Activated CD8-positive, alpha-beta memory T cell treated with anti-CD3 and anti-CD28 coated beads, Interleukin-2, amount 10 ng/mL, durations not matched to agents 7 days and 5 days (primary cell): Measurements from ENCODE around the gene TMEM231. TPM values are rescaled to one million over a fixed set of nuclear protein-coding genes. Genes with fewer than 3 reads are reported as not detected.
A peak's percentile ranks its signal among the peaks of the same experiment; 100 is the strongest.

Experiments used
- ATAC-seq: fragments of 150-1000 bp; cut with Tn5 transposase; one replicate; pipeline ENCODE4 v1.10.0; 2021; ENCODE audit warnings: moderate library complexity
- CTCF ChIA-PET: fragments of 350-600 bp; sonication (Branson Sonifier 250); formaldehyde crosslinking; loops from one replicate; lab custom pipeline; 2021; ENCODE audit warnings: antibody characterized with exemption; lab: Charles Lee
- DNase-seq: peaks from one replicate; pipeline ENCODE4 v3.0.0-alpha.2; 2020
- H3K27ac Mint-ChIP-seq: one replicate; pipeline ENCODE4 v1.8.0; 2021; ENCODE audit warnings: mild to moderate bottlenecking, mixed read lengths
- H3K27me3 Mint-ChIP-seq: one replicate; pipeline ENCODE4 v1.8.0; 2021; ENCODE audit warnings: mixed read lengths
- H3K36me3 Mint-ChIP-seq: one replicate; pipeline ENCODE4 v1.8.0; 2021; ENCODE audit warnings: mild to moderate bottlenecking, mixed read lengths
- H3K4me1 Mint-ChIP-seq: one replicate; pipeline ENCODE4 v1.8.0; 2021; ENCODE audit warnings: mixed read lengths
- H3K4me3 Mint-ChIP-seq: one replicate; pipeline ENCODE4 v1.8.0; 2021; ENCODE audit warnings: mild to moderate bottlenecking, moderate library complexity, mixed read lengths
- H3K9me3 Mint-ChIP-seq: one replicate; pipeline ENCODE4 v1.8.0; 2022; ENCODE audit warnings: low read depth, mixed read lengths
- total RNA-seq, 2 experiments: library from RNA; stranded (reverse); gene quantifications; one replicate each; pipeline ENCODE4 v1.2.3, GENCODE V29; 2021

Gene TMEM231
- total RNA-seq, 2 experiments from 2014 or later = 2.9 to 3.2 TPM

DNA sequence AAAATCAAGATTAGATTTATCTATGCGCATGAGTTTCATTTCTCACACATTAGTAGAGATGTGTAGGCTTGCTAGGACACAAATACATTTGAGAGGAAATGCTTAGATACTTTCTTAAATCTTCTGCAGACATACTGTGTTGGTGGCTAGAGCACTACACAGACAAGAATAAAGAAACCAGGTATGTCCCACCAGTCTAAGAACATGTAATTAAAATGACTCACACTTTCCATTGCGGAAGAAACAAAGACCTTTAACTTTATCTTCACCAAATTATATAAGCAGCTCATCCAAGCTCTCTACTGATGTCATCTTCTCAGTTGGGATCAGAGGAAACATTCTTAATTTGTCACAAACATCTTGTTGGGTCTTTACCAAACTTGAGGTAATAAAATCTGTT lies 22.7 kb upstream of the TMEM231 start:
- H3K27me3 Mint-ChIP-seq = no peaks in the 10 kb centered on the region
- ATAC-seq = no peak
- peaks cover 34% of the 10 kb centered on the region for H3K36me3 Mint-ChIP-seq
- CTCF ChIA-PET = no interaction called here
- no peak overlapping the region for H3K27ac Mint-ChIP-seq
- DNase-seq = no peak
- H3K9me3 Mint-ChIP-seq = no peaks in the 10 kb centered on the region
- H3K4me1 Mint-ChIP-seq = peaks cover 17% of the 10 kb centered on the region
- no peak overlapping the region for H3K4me3 Mint-ChIP-seq

- H3K4me3 Mint-ChIP-seq = no peak overlapping the region
- no peak for ATAC-seq
- CTCF ChIA-PET = no interaction called here
- no peak for DNase-seq
- H3K27me3 Mint-ChIP-seq = no peaks in the 10 kb centered on the region
- peaks cover 38% of the 10 kb centered on the region for H3K36me3 Mint-ChIP-seq
- H3K9me3 Mint-ChIP-seq = no peaks in the 10 kb centered on the region
- peaks cover 17% of the 10 kb centered on the region for H3K4me1 Mint-ChIP-seq
- H3K27ac Mint-ChIP-seq = no peak overlapping the region
Measured at GRCh38 chr16:75578212-75578611, 22.2 kb upstream of the TMEM231 start.

DNA sequence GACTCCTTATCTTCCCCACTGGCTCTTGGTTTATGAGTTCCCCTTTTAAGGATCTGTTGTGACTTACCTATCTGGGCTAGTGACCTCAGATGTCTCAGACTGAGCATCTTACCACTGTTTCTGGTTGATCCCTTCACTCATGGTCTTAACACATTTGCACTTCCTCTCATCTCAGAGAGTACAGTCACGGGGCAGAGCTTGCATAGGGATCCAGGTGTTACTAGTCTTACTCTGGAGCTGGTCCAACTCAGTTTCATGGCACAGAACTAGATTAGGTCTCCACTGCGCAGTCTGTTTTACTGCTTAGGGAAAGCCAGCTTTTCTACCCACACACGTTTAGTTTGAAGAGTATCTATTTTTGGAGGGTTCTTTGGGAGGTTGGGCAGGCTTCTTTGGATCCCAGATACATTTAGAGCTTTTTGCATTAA lies 20.3 kb upstream of the TMEM231 start:
- no peaks in the 10 kb centered on the region for H3K27me3 Mint-ChIP-seq
- H3K9me3 Mint-ChIP-seq = no peaks in the 10 kb centered on the region
- H3K27ac Mint-ChIP-seq = no peak overlapping the region
- ATAC-seq = no peak
- DNase-seq = no peak
- no peak overlapping the region for H3K4me3 Mint-ChIP-seq
- peaks cover 17% of the 10 kb centered on the region for H3K4me1 Mint-ChIP-seq
- CTCF ChIA-PET = interaction anchor here (0.6 kb wide), 1 partner anchor 1646 kb away, joined by 4 read pairs; no protein-coding TSS in a partner anchor
- H3K36me3 Mint-ChIP-seq = peaks cover 44% of the 10 kb centered on the region

- no peak for DNase-seq
- peaks cover 46% of the 10 kb centered on the region for H3K36me3 Mint-ChIP-seq
- H3K4me3 Mint-ChIP-seq = no peak overlapping the region
- no peaks in the 10 kb centered on the region for H3K27me3 Mint-ChIP-seq
- CTCF ChIA-PET = no interaction called here
- peaks cover 17% of the 10 kb centered on the region for H3K4me1 Mint-ChIP-seq
- no peaks in the 10 kb centered on the region for H3K9me3 Mint-ChIP-seq
- H3K27ac Mint-ChIP-seq = no peak overlapping the region
- ATAC-seq = no peak
Measured at GRCh38 chr16:75575958-75576357, 19.9 kb upstream of the TMEM231 start.

- no peaks in the 10 kb centered on the region for H3K27me3 Mint-ChIP-seq
- no peak for DNase-seq
- peaks cover 17% of the 10 kb centered on the region for H3K4me1 Mint-ChIP-seq
- CTCF ChIA-PET = no interaction called here
- H3K4me3 Mint-ChIP-seq = no peak overlapping the region
- H3K27ac Mint-ChIP-seq = no peak overlapping the region
- H3K36me3 Mint-ChIP-seq = peaks cover 39% of the 10 kb centered on the region
- no peak for ATAC-seq
- H3K9me3 Mint-ChIP-seq = no peaks in the 10 kb centered on the region
Measured at GRCh38 chr16:75573955-75574354, 17.9 kb upstream of the TMEM231 start.

DNA sequence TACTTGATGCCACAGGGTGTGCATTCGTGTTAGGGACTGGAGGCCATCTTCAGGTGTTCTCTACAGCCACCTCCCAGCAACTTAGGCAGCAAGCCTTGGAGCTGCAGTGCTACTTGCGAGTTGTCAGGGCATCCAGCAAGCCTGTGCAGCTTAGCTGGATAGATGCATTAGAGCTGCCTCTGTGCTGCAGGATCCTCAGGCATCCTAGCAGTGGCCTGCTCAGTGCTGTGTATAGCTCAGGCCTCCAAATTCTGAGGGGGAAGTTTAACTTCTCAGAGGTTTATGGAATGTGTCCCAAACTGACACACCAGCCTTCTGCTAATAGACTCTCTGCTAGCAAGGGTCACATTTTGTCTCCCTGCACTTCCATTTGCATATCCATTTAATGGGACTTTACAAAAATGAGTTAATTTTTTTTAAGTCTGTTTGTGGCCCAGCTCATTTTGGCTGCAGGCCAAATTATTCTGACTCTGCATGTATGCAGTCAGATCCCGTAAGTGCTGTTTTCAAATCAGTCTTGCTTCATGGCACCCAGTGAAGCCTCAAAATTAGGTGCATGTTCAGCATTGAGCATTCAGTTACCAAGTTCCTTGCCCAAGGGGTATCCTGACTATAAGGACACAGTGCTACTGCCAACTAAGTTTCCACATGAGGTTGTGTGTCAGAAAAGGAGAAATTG lies 17.0 kb upstream of the TMEM231 start:
- no peak overlapping the region for H3K4me3 Mint-ChIP-seq
- H3K27me3 Mint-ChIP-seq = no peaks in the 10 kb centered on the region
- no peak overlapping the region for H3K27ac Mint-ChIP-seq
- no peak for DNase-seq
- H3K36me3 Mint-ChIP-seq = peaks cover 40% of the 10 kb centered on the region
- H3K9me3 Mint-ChIP-seq = no peaks in the 10 kb centered on the region
- ATAC-seq = no peak
- CTCF ChIA-PET = no interaction called here
- H3K4me1 Mint-ChIP-seq = peaks cover 20% of the 10 kb centered on the region

DNA sequence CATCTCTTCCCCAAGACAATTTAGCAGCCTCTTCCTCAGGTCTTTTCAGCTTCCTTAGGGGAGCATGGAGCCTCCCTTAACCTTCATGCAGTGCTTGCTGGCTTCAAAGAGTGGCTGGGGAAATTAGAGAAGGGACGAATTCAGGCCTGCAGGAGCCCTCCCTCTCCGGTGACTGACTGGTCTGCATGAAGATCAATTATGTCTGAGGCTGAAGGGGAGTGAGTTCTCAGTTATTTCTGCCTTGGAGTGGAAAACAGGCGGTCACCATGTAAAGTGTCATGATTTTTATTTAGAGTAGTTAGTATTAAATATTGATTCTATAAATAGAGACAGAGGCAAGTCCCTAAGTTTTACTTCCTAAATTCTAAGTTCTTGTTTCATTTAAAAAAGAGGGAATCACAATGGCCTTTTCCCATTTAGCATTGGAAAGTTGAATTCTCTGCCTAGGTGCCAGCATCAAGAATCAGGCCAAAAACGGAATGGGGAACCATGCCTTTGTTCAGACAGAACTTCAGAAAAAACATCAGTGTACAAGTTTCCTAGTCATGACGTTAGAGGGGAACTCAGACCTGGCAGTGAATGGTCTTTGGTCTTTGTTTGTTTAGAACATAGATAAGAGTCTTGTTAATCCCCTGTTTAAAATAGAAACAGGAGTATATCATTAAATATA lies 14.5 kb upstream of the TMEM231 start:
- no peak overlapping the region for H3K27ac Mint-ChIP-seq
- CTCF ChIA-PET = no interaction called here
- ATAC-seq (no peak), DNase-seq (no peak)
- peaks cover 30% of the 10 kb centered on the region for H3K4me1 Mint-ChIP-seq
- peaks cover 33% of the 10 kb centered on the region for H3K36me3 Mint-ChIP-seq
- H3K27me3 Mint-ChIP-seq = no peaks in the 10 kb centered on the region
- no peaks in the 10 kb centered on the region for H3K9me3 Mint-ChIP-seq
- H3K4me3 Mint-ChIP-seq = no peak overlapping the region

GRCh38 chr16:75567911-75568310 lies 11.9 kb upstream of the TMEM231 start:
- Mint-ChIP-seq H3K4me1 (peaks cover 38% of the 10 kb centered on the region), H3K9me3 (no peaks in the 10 kb centered on the region), H3K27me3 (peaks cover 9% of the 10 kb centered on the region), H3K4me3 (peak overlapping the region; percentile 89), H3K36me3 (peaks cover 22% of the 10 kb centered on the region), H3K27ac (no peak overlapping the region)
- CTCF ChIA-PET = interaction anchor here (0.9 to 1.7 kb wide), 3 partner anchors 48 to 55 kb away, joined by 3 to 6 read pairs (median 5); partner anchors contain the start of gene ADAT1
- ATAC-seq = no peak
- no peak for DNase-seq

- DNase-seq (peak; percentile 51), ATAC-seq (peak; percentile 24)
- Mint-ChIP-seq H3K27me3 (peaks cover 15% of the 10 kb centered on the region), H3K4me3 (peak overlapping the region; percentile 89), H3K4me1 (peaks cover 38% of the 10 kb centered on the region), H3K27ac (peak overlapping the region; percentile 66), H3K36me3 (peaks cover 18% of the 10 kb centered on the region), H3K9me3 (no peaks in the 10 kb centered on the region)
- CTCF ChIA-PET = interaction anchor here (0.6 to 3.6 kb wide), 6 partner anchors 11 to 117 kb away, joined by 3 to 19 read pairs (median 6); partner anchors contain the start of genes TMEM170A and TMEM231
Measured at GRCh38 chr16:75566758-75567255, 10.8 kb upstream of the TMEM231 start.

- CTCF ChIA-PET = interaction anchor here (0.6 to 3.6 kb wide), 7 partner anchors 10 to 116 kb away, joined by 3 to 19 read pairs (median 4); partner anchors contain the start of genes ADAT1, TMEM170A and TMEM231
- Mint-ChIP-seq H3K27me3 (peaks cover 15% of the 10 kb centered on the region), H3K9me3 (no peaks in the 10 kb centered on the region), H3K36me3 (peaks cover 15% of the 10 kb centered on the region), H3K4me1 (peaks cover 38% of the 10 kb centered on the region), H3K27ac (peak within 1 kb of the TSS; percentile 92), H3K4me3 (peak within 1 kb of the TSS; percentile 89)
- peak; percentile 92 for DNase-seq
- ATAC-seq = peak; percentile 80
Measured at GRCh38 chr16:75566040-75566757, 10.1 kb upstream of the TMEM231 start, which contains the start of gene GABARAPL2. TSS of gene GABARAPL2 (plus strand) at chr16:75566379. CDS start at chr16:75566487, 108 bp downstream.

DNA sequence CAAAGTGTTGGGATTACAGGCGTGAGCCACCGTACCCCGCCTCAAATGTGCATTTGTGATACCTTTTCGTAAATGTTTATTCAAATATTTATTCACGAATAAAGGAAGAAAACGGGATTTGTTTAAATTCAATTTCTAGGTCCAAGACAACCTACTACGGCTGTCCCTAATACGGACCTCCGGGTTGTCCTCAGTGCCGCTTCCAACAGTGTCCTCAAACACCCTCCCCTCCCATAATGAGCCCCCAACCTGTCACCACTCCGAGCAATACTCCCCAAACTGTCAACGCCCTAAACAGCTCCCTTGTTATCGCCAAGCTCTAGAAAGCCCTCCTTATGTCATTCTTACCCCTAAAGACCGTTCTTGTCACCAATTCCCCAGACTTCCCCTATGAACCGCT lies 9.6 kb upstream of the TMEM231 start:
- ATAC-seq (no peak), DNase-seq (no peak)
- H3K9me3 Mint-ChIP-seq = no peaks in the 10 kb centered on the region
- H3K36me3 Mint-ChIP-seq = peaks cover 13% of the 10 kb centered on the region
- peaks cover 15% of the 10 kb centered on the region for H3K27me3 Mint-ChIP-seq
- H3K27ac Mint-ChIP-seq = peak overlapping the region; percentile 92
- CTCF ChIA-PET = interaction anchor here (1.0 to 3.6 kb wide), 6 partner anchors 9 to 101 kb away, joined by 3 to 19 read pairs (median 5); partner anchors contain the start of genes ADAT1, TMEM170A and TMEM231
- H3K4me1 Mint-ChIP-seq = peaks cover 38% of the 10 kb centered on the region
- H3K4me3 Mint-ChIP-seq = peak overlapping the region; percentile 89

GRCh38 chr16:75559564-75560372 lies 3.7 kb upstream of the TMEM231 start:
- H3K27me3 Mint-ChIP-seq = peaks cover 26% of the 10 kb centered on the region
- no peaks in the 10 kb centered on the region for H3K9me3 Mint-ChIP-seq
- no peak overlapping the region for H3K4me3 Mint-ChIP-seq
- peaks cover 12% of the 10 kb centered on the region for H3K4me1 Mint-ChIP-seq
- ATAC-seq (no peak), DNase-seq (no peak)
- CTCF ChIA-PET = interaction anchor here (0.6 to 1.3 kb wide), 3 partner anchors 16 to 1643 kb away, joined by 3 read pairs; no protein-coding TSS in a partner anchor
- no peak overlapping the region for H3K27ac Mint-ChIP-seq
- H3K36me3 Mint-ChIP-seq = no peaks in the 10 kb centered on the region
